SH-SY5Y (cell line): Measurements from ENCODE around the gene PCDHGB3.

Source experiments
- GATA2 ChIP-seq: IDR thresholded peaks from 2 replicates; pipeline ENCODE4 v1.6.1; 2011; ENCODE audit warnings: mild to moderate bottlenecking, low read depth, low read length
- GATA3 ChIP-seq: IDR thresholded peaks from 2 replicates; pipeline ENCODE4 v1.6.1; 2011; ENCODE audit warnings: low read depth, mild to moderate bottlenecking, low read length, moderate library complexity

- no peak for TF ChIP-seq GATA3
- no peak for TF ChIP-seq GATA2
Measured at GRCh38 chr5:141374627-141375026, 4.6 kb downstream of the PCDHGB3 start.
